HEK293 (cell line): ENCODE data around the gene IL3RA.
A peak's percentile ranks its signal among the peaks of the same experiment; 100 is the strongest.

ENCODE experiments used
- CTCF ChIA-PET: fragments of 350-600 bp; formaldehyde crosslinking; extraction: SDS; loops from one replicate; lab custom pipeline; 2021; ENCODE audit warnings: antibody characterized with exemption; lab: Yijun Ruan, JAX
- POLR2A ChIA-PET: fragments of 300-600 bp; formaldehyde crosslinking; extraction: SDS; loops from one replicate; lab custom pipeline; 2020; ENCODE audit warnings: antibody characterized with exemption, inconsistent platforms; lab: Yijun Ruan, JAX
- H3K27ac ChIP-seq: fragments of 200-500 bp; sonication (Bioruptor generic); 2 replicates; pipeline ENCODE4 v1.5.1; 2014; ENCODE audit warnings: low read depth, low read length, control low read depth, inconsistent platforms; ENCODE audit errors: extremely low read depth
- H3K36me3 ChIP-seq, 2 experiments: fragments of 200-500 bp in 1 of 2; sonication (Bioruptor generic) in 1 of 2; 1 replicate in 1 of 2; 2 replicates in 1 of 2; pipeline ENCODE4 v1.5.1; 2014 to 2017; ENCODE audit warnings: inconsistent platforms in 2 of 2, low read length in 2 of 2; ENCODE audit not compliant: control insufficient read depth in 2 of 2, insufficient read depth in 1 of 2
- H3K4me1 ChIP-seq: fragments of 200-500 bp; sonication (Bioruptor generic); 2 replicates; pipeline ENCODE4 v1.5.1; 2014; ENCODE audit warnings: mild to moderate bottlenecking, low read length, inconsistent platforms; ENCODE audit not compliant: control insufficient read depth, insufficient read depth
- H3K4me3 ChIP-seq: 2 replicates; pipeline ENCODE4 v1.5.1; 2011; ENCODE audit warnings: low read depth, mild to moderate bottlenecking, control low read depth, low read length, moderate library complexity
- H3K9me3 ChIP-seq: fragments of 200-500 bp; sonication (Bioruptor generic); 2 replicates; pipeline ENCODE4 v1.5.1; 2014; ENCODE audit warnings: low read depth, low read length, inconsistent platforms; ENCODE audit not compliant: control insufficient read depth, insufficient read depth
- ATF2 ChIP-seq: fragments of 450-650 bp; formaldehyde crosslinking; IDR thresholded peaks from 2 replicates; pipeline ENCODE4 v1.5.1; 2016; ENCODE audit warnings: missing biosample characterization, missing genetic modification characterization, low read depth
- PATZ1 ChIP-seq: fragments of 450-650 bp; formaldehyde crosslinking; IDR thresholded peaks from 2 replicates; pipeline ENCODE4 v1.5.1; 2016; ENCODE audit warnings: missing biosample characterization, missing genetic modification characterization
- PBX3 ChIP-seq: sonication (generic); formaldehyde crosslinking; IDR thresholded peaks from 2 replicates; pipeline ENCODE4 v1.8.1; 2022; ENCODE audit warnings: mild to moderate bottlenecking, moderate library complexity, missing genetic modification reagents
- SP2 ChIP-seq: fragments of 450-650 bp; formaldehyde crosslinking; IDR thresholded peaks from 2 replicates; pipeline ENCODE4 v1.5.1; 2016; ENCODE audit warnings: missing biosample characterization, missing genetic modification characterization
- ZBTB1 ChIP-seq: fragments of 450-650 bp; formaldehyde crosslinking; IDR thresholded peaks from 2 replicates; pipeline ENCODE4 v1.5.1; 2016; ENCODE audit warnings: missing biosample characterization, missing genetic modification characterization
- ZBTB48 ChIP-seq: fragments of 450-650 bp; formaldehyde crosslinking; IDR thresholded peaks from 2 replicates; pipeline ENCODE4 v1.5.1; 2016; ENCODE audit warnings: missing biosample characterization, missing genetic modification characterization
- ZFP69B ChIP-seq: fragments of 450-650 bp; formaldehyde crosslinking; IDR thresholded peaks from 2 replicates; pipeline ENCODE4 v1.5.1; 2016; ENCODE audit warnings: missing biosample characterization, missing genetic modification characterization
- ZNF121 ChIP-seq: fragments of 450-650 bp; formaldehyde crosslinking; IDR thresholded peaks from 2 replicates; pipeline ENCODE4 v1.5.1; 2016; ENCODE audit warnings: missing biosample characterization, missing genetic modification characterization
- ZNF133 ChIP-seq: fragments of 450-650 bp; formaldehyde crosslinking; IDR thresholded peaks from 2 replicates; pipeline ENCODE4 v1.5.1; 2016; ENCODE audit warnings: missing biosample characterization, missing genetic modification characterization
- ZNF140 ChIP-seq: fragments of 450-650 bp; formaldehyde crosslinking; IDR thresholded peaks from 2 replicates; pipeline ENCODE4 v1.5.1; 2016; ENCODE audit warnings: missing biosample characterization, missing genetic modification characterization
- ZNF16 ChIP-seq: fragments of 450-650 bp; formaldehyde crosslinking; IDR thresholded peaks from 2 replicates; pipeline ENCODE4 v1.5.1; 2016; ENCODE audit warnings: low read depth, missing biosample characterization, missing genetic modification characterization
- ZNF221 ChIP-seq: fragments of 450-650 bp; formaldehyde crosslinking; IDR thresholded peaks from 2 replicates; pipeline ENCODE4 v1.5.1; 2017; ENCODE audit warnings: missing biosample characterization, missing genetic modification characterization, borderline replicate concordance
- ZNF302 ChIP-seq: fragments of 450-650 bp; formaldehyde crosslinking; IDR thresholded peaks from 2 replicates; pipeline ENCODE4 v1.5.1; 2016; ENCODE audit warnings: missing biosample characterization, missing genetic modification characterization, low read depth
- ZNF391 ChIP-seq: fragments of 450-650 bp; formaldehyde crosslinking; IDR thresholded peaks from 2 replicates; pipeline ENCODE4 v1.5.1; 2016; ENCODE audit warnings: low read depth, missing biosample characterization, missing genetic modification characterization, borderline replicate concordance
- ZNF513 ChIP-seq: fragments of 450-650 bp; IDR thresholded peaks from 2 replicates; pipeline ENCODE4 v1.5.1; 2018; ENCODE audit warnings: missing biosample characterization, missing genetic modification characterization
- ZNF571 ChIP-seq: fragments of 450-650 bp; formaldehyde crosslinking; IDR thresholded peaks from 2 replicates; pipeline ENCODE4 v1.5.0; 2017; ENCODE audit warnings: missing biosample characterization, missing genetic modification characterization
- ZNF621 ChIP-seq: fragments of 450-650 bp; formaldehyde crosslinking; IDR thresholded peaks from 2 replicates; pipeline ENCODE4 v1.5.1; 2017; ENCODE audit warnings: missing biosample characterization, missing genetic modification characterization
- ZNF664 ChIP-seq: fragments of 450-650 bp; formaldehyde crosslinking; IDR thresholded peaks from 2 replicates; pipeline ENCODE4 v1.5.1; 2016; ENCODE audit warnings: missing biosample characterization, missing genetic modification characterization
- ZNF701 ChIP-seq: fragments of 450-650 bp; formaldehyde crosslinking; IDR thresholded peaks from 2 replicates; pipeline ENCODE4 v1.5.1; 2016; ENCODE audit warnings: missing biosample characterization, missing genetic modification characterization
- TF ChIP-seq, protein P1 (sequence below): fragments of 450-650 bp; formaldehyde crosslinking; IDR thresholded peaks from 2 replicates; pipeline ENCODE4 v1.5.1; 2016; ENCODE audit warnings: missing biosample characterization, missing genetic modification characterization
- TF ChIP-seq, protein P2 (sequence below): fragments of 450-650 bp; IDR thresholded peaks from 2 replicates; pipeline ENCODE4 v1.5.1; 2018; ENCODE audit warnings: missing biosample characterization, mild to moderate bottlenecking, missing genetic modification characterization
- TF ChIP-seq, protein P3 (sequence below): fragments of 450-650 bp; formaldehyde crosslinking; IDR thresholded peaks from 2 replicates; pipeline ENCODE4 v1.5.1; 2016; ENCODE audit warnings: missing biosample characterization, missing genetic modification characterization
- TF ChIP-seq, protein P4 (sequence below): fragments of 450-650 bp; formaldehyde crosslinking; IDR thresholded peaks from 2 replicates; pipeline ENCODE4 v1.5.1; 2017; ENCODE audit warnings: missing biosample characterization, missing genetic modification characterization

IL3RA gene

DNA sequence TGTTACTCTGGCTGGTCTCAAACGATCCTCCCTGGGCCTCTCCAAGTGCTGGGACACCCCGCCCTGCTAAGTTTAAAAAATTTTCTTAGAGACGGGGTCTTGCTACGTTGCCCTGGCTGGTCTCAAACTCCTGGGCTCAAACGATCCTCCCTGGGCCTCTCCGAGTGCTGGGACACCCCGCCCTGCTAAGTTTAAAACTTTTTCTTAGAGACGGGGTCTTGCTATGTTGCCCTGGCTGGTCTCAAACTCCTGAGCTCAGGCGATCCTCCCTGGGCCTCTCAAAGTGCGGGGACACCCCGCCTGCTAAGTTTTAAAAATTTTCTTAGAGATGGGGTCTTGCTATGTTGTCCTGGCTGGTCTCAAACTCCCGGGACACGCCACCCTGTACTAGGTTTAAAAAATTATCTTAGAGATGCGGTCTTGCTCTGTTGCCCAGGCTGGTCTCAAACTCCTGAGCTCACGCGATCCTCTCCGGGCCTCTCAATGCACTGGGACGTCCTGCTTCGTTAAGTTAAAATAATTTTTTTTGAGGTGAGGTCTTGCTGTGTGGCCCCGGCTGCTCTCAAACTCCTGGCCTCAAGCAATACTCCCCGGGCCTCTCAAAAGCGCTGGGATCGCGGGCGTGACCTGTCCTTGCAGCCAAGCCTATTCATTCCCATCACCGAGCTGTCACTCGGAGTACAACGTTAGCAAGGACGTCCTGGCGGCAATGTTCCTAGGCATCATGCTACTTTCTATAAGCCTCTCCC, 54.2 kb downstream of the IL3RA start:
- POLR2A ChIA-PET = no interaction called here
- peaks cover 50 to 70% of the 10 kb centered on the region in 2 experiments for H3K36me3 ChIP-seq
- TF ChIP-seq ZNF121 (tag by site-specific recombination) (peak; percentile 84), PBX3 (CRISPR knock-in tag) (no peak), ZBTB1 (tag by site-specific recombination) (no peak), ZNF621 (tag by site-specific recombination) (no peak)
- TF ChIP-seq, protein P1, sequence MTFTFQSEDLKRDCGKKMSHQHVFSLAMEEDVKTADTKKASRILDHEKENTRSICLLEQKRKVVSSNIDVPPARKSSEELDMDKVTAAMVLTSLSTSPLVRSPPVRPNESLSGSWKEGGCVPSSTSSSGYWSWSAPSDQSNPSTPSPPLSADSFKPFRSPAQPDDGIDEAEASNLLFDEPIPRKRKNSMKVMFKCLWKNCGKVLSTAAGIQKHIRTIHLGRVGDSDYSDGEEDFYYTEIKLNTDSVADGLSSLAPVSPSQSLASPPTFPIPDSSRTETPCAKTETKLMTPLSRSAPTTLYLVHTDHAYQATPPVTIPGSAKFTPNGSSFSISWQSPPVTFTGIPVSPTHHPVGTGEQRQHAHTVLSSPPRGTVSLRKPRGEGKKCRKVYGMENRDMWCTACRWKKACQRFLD = no peak
- TF ChIP-seq, protein P2, sequence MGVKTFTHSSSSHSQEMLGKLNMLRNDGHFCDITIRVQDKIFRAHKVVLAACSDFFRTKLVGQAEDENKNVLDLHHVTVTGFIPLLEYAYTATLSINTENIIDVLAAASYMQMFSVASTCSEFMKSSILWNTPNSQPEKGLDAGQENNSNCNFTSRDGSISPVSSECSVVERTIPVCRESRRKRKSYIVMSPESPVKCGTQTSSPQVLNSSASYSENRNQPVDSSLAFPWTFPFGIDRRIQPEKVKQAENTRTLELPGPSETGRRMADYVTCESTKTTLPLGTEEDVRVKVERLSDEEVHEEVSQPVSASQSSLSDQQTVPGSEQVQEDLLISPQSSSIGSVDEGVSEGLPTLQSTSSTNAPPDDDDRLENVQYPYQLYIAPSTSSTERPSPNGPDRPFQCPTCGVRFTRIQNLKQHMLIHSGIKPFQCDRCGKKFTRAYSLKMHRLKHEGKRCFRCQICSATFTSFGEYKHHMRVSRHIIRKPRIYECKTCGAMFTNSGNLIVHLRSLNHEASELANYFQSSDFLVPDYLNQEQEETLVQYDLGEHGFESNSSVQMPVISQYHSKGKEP (tag by site-specific recombination) = no peak
- TF ChIP-seq, all 188 proteins: peak for 1
- Histone ChIP-seq H3K4me3 (peak overlapping the region; percentile 100), H3K27ac (peak overlapping the region; percentile 99), H3K9me3 (no peaks in the 10 kb centered on the region), H3K4me1 (peaks cover 3% of the 10 kb centered on the region)
- CTCF ChIA-PET = no interaction called here

DNA sequence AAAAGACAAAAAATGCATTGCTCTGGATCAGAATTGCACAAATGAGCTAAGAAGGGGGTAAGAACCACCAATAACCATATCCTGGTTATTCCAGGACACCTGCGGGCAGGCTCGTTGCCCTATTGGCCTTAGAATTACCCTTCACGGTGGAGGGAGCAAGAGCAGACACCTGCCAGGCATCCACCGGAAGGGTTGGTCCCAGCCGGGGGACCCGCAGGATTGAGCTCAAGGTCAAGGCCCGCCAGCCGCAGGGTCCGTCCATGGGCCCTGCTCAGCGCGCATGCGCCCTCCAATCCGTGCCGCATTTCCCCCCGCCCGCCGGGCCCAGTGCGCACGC, 54.8 kb downstream of the IL3RA start:
- no peaks in the 10 kb centered on the region for H3K9me3 ChIP-seq
- CTCF ChIA-PET = no interaction called here
- H3K36me3 ChIP-seq = peaks cover 48 to 70% of the 10 kb centered on the region in 2 experiments
- POLR2A ChIA-PET = no interaction called here
- H3K27ac ChIP-seq = peak overlapping the region; percentile 99
- H3K4me3 ChIP-seq = peak overlapping the region; percentile 100
- peaks cover 3% of the 10 kb centered on the region for H3K4me1 ChIP-seq
- TF ChIP-seq ZNF664 (no peak), ZFP69B (tag by site-specific recombination) (no peak), ZBTB48 (tag by site-specific recombination) (peak; percentile 43; the same call in 1 of the 2 replicates), PATZ1 (tag by site-specific recombination) (0 out of 2 replicates have a peak, but pooled peaks have one; percentile 13), ZNF140 (tag by site-specific recombination) (no peak), ATF2 (tag by site-specific recombination) (no peak), ZNF133 (no peak), ZNF391 (no peak), ZNF513 (tag by site-specific recombination) (no peak), ZNF302 (tag by site-specific recombination) (no peak), ZNF221 (no peak), ZNF16 (tag by site-specific recombination) (no peak), ZNF701 (no peak), SP2 (peak; percentile 73), ZNF571 (tag by site-specific recombination) (no peak)
- TF ChIP-seq, protein P3, sequence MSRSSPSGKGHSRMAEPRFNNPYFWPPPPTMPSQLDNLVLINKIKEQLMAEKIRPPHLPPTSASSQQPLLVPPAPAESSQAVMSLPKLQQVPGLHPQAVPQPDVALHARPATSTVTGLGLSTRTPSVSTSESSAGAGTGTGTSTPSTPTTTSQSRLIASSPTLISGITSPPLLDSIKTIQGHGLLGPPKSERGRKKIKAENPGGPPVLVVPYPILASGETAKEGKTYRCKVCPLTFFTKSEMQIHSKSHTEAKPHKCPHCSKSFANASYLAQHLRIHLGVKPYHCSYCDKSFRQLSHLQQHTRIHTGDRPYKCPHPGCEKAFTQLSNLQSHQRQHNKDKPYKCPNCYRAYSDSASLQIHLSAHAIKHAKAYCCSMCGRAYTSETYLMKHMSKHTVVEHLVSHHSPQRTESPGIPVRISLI (tag by site-specific recombination) = no peak
- TF ChIP-seq, protein P4, sequence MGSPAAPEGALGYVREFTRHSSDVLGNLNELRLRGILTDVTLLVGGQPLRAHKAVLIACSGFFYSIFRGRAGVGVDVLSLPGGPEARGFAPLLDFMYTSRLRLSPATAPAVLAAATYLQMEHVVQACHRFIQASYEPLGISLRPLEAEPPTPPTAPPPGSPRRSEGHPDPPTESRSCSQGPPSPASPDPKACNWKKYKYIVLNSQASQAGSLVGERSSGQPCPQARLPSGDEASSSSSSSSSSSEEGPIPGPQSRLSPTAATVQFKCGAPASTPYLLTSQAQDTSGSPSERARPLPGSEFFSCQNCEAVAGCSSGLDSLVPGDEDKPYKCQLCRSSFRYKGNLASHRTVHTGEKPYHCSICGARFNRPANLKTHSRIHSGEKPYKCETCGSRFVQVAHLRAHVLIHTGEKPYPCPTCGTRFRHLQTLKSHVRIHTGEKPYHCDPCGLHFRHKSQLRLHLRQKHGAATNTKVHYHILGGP (tag by site-specific recombination) = no peak
